Stimulated activated CD4-positive, alpha-beta T cell treated with anti-CD3 and anti-CD28 coated beads, Interleukin-1b, Interleukin-23, amount 100 ng/mL, for 48 hours (primary cell): ENCODE results near the gene ATP6V1G3.
"Not testable (repeated sequence)": the region's sequence is repeated elsewhere in the genome, so short reads cannot be mapped to it uniquely, and the experiment has no call there.

Source experiments
- DNase-seq: peaks from one replicate; pipeline ENCODE4 v3.0.0-alpha.2; 2020

ATP6V1G3 gene

DNA sequence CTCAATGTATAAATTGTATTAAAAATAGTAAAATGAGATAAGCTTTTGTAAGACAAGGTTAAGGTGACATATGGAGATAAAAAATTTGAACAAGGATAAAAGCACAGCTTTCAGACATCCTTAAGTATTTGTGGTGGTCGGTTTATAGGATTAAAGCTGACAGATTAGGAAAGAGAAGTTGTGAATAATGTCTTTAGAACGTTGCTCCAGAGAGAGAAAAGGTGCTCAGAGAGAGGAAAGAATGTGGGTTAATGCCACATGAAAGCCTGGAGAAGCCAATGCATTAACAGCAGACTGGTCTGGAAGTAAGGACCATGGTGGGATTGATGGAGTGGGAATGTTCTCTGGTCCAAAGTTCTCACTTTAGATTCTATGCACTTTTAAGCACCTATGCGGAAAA is 44.8 kb downstream of the ATP6V1G3 start:
- no peak for DNase-seq

DNA sequence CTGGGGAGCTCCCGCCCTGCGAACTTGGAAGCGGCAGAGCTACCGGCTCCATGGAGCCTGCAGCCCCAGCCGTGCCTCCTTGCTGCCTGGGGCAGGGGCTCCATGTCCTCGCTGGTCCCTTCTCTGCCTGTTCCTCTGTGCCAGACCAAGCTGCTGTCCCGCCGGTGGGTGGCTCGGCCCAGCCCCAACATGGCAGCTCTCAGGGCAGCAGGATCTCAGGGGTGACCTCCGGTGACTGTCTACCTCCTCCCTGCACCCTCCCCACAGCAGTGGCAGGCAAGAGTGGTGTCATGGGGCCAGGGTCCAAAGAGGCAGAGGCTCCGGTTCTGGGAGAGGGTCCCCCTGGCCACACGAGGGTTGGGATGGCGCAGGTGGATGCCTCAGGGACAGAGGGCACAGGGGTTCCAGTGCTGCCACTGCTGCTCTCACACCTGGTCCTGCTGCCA is 45.8 kb downstream of the ATP6V1G3 start:
- DNase-seq = no peak

DNA sequence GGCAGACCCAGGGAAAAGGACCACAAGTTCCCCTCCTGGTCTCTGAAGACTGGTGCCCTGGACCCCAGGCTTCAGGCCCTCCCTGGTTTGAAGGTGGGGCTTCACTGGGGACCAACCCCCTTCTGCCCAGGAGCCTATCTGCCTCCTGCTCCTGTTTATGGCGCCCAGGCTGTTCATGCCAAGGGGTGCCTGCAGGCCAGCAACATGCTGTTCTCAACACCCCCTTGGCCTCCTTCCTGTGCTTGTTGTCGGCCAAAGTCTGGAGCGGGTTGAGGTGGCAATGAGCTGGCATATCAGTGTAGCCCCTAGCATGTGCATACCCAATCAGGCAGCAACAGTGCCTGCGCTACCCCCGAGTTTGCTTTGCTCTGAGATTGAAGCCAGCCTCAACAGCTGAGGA is 46.3 kb downstream of the ATP6V1G3 start:
- DNase-seq = no peak

DNA sequence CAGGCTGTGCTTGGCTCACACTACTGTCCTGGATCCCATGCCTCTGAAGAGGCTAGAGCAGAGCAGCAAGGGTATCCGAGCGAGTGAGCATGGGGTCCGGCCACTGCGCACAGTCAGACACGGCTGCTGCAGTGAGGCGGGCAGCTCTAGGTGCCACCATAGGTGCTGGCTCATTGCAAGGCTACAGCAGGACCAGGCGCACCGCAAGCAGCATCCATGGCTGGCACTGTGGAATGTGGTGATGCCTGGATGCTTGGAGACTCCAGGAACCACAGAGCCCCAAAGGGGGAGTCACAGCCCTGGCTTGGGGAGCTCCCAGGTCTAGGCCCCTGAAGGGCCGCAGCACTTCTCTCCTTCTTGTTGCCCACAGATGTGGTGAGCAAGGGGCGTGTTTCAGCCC is 47.2 kb downstream of the ATP6V1G3 start:
- no peak for DNase-seq

DNA sequence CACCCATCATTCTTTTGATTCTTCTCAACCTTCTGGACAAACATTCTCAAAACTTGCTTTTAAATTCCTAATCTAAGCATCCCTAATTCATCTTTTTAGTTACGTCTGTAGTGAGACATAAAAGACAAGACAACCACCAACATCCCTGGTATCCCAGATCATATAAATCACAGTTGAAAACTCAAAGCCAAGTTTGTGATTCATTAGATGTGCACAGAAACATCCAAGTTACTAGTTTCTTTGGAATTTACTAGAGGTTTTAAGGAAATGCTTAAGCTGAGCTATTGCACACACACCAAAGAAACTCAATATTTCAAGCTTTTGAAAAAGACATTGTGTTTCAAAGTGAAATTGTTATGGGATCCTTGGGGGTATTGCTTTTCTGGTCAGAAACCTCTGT is 47.6 kb downstream of the ATP6V1G3 start:
- DNase-seq = no peak

DNA sequence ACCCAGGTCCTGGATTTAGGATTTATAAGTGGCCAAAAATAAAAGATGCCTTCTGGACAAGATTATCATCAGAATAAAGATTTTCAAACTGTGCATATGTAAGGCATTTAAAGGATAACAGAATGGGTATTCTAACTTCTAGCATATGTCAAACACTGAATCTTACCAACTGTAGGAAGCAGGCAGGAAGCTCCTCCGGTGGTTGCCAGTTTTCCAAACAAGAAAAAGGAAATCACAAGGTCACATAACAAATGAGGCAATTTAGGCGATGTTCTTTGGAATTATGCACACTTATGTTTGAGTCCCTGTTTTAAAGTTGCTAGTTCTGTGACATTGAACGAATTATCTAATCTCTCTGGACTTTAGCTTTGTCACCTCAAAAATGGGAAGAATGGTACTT is 48.9 kb downstream of the ATP6V1G3 start:
- no peak for DNase-seq

DNA sequence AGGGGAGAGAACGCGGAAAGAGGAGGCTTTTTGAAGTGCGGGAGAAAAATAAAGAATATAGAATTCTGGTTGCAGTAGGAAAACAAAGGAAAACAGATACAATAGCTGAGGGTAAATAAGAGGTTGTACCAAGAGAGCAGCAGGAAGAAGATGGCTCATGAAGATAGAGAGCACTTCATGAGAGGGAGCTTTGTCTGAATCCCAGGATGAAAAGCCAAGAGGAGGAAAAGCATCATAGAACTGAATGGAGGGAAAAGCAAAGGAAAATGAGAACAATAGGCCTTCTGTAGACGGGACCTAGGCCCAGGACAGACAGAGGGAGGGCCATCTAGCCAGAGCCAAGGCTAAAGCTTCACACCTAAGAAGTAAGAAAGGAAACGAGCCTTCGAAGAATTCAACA is 49.5 kb downstream of the ATP6V1G3 start:
- DNase-seq = no peak

DNA sequence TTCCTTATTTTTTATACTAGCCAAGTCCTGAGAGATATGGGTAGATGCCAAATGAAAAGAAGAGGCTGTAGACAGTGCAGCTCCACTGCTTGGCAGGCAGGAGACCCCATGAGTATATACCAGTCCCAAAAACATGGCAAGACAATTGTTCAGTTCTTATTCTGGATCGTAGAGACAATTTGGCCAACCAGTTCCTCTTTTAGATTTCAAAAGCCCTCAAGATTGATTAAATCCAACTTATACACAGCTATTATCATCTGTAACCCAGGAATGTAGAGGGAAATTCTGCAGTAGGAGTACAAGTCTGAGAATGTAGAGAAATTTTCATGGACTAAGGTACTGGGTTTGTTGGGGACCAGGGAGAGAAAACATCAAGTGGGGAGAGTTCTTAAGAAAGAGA is 50.3 kb downstream of the ATP6V1G3 start:
- no peak for DNase-seq

DNA sequence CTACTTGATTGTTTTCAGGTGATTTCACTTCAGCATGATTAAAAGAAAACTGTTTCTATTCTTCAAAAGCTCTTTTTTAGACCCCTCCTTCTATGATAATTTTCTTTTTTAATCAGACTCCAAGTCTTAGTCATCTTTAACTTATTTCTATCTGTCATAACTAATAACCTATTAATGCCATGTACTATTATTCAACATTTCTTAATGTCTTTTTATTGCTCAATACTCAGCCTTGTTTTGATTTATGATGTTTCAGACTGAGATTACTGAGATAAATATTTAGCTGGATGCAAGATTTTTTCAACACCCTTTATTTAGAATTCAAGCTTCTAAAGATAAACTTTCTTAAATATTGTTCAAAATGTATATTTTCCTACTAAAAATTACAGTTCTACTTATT is 53.6 kb downstream of the ATP6V1G3 start:
- no peak for DNase-seq

DNA sequence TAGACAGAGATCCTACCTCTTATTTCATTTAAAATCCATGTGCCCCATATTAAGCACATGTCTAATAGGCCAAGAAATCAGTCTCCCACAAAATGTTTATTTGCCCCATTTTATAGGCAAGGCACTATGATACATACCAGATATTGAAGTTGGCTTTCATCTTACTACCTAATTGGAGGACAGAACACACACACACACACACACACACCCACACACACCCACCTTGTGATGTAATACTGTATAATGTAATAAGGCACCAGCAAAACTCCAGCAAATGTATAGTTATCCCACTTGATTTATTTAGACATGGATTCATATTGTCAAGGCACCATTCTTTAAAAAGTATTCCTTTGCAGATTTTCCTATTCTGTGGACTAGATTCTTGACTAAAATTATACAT is 56.8 kb downstream of the ATP6V1G3 start:
- DNase-seq = no peak

DNA sequence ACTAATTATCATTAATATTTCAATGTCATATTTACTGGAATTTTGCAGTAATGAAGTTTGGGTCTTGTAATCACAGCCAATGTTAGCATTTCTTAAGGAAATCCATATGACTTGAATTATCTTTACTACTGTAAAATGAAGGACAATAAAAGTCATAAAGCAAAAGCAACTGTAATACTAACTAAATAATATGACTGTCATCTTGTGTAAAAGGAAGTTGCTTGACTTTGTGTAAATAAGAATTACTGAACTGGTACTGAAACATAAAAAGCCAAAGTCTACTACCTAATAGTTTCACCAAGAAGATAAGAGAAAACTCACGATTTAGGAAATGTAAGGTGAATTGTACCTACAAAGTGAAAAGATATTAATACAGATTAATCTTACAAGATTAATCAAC is 57.5 kb downstream of the ATP6V1G3 start:
- DNase-seq = no peak

DNA sequence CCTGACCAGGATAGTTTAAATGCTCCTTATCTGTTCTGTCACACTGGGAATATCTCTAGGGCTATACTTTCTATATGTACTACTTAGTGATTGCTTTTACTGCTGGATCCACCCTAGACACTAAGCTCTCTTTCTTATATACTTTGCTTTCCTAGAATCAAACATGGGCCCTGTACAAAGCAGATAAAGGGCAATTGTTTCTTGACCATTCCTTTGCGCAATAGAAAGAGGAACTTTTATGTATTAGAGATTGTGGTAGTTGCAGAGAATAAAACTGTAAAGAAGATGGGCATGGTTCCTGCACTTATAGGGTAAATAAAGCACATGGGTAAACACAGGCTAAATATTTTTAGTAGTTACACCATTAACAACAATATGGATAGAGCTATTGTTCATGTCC is 58.8 kb downstream of the ATP6V1G3 start:
- DNase-seq = no peak

DNA sequence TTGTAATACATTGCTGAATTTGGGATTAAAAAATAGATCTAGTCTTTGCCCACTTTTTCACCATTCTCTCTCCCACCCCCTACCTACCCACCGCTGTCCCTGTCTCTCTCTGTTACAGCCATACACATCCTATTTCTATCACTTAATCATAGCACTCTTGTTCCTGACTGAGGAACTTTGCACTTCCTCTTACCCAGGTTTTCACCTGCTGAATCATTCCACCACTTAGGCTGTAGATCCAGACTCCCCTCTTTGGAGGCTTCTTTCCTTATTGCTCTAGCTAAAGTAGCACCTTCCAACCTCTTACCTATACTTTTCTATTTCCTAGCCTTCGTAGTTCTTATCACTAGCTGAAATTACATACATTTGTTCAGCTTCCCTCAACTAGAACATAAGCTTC is 59.6 kb downstream of the ATP6V1G3 start:
- DNase-seq = no peak

DNA sequence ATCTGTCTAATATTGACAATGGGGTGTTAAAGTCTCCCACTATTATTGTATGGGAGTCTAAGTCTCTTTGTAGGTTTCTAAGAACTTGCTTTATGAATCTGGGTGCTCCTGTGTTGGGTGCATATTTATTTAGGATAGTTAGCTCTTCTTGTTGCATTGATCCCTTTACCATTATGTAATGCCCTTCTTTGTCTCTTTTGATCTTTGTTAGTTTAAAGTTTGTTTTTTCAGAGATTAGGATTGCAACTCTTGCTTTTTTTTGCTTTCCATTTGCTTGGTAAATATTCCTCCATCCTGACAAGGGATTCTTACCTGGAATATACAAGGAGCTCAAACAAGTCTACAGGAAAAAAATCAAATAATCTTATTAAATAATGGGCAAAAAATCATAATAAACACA is 63.1 kb downstream of the ATP6V1G3 start:
- not testable (repeated sequence) for DNase-seq
